Fibroblast of lung (primary cell): Measurements from ENCODE around the gene KCNMA1. TPM values are rescaled to one million over a fixed set of nuclear protein-coding genes. Genes with fewer than 3 reads are reported as not detected.

Experiments used
- DNase-seq, 2 donors: peaks; one replicate each; pipeline versions ENCODE4 v3.0.0 to v3.0.0-alpha.2; 2010; ENCODE audit warnings: low read depth in 2 of 2
- H2AFZ ChIP-seq: 2 replicates; pipeline ENCODE4 v1.5.1; 2012; ENCODE audit warnings: low read length, control low read depth, inconsistent platforms
- H3K27ac ChIP-seq: 2 replicates; pipeline ENCODE4 v1.5.1; 2011; ENCODE audit warnings: low read length, control low read depth; ENCODE audit not compliant: insufficient read depth
- H3K27me3 ChIP-seq: 2 replicates; pipeline ENCODE4 v1.5.1; 2011; ENCODE audit warnings: mild to moderate bottlenecking, low read length; ENCODE audit not compliant: control insufficient read depth, insufficient read depth
- H3K36me3 ChIP-seq: 2 replicates; pipeline ENCODE4 v1.5.1; 2011; ENCODE audit warnings: low read length; ENCODE audit not compliant: control insufficient read depth, insufficient read depth
- H3K4me1 ChIP-seq: 2 replicates; pipeline ENCODE4 v1.5.1; 2011; ENCODE audit warnings: low read length; ENCODE audit not compliant: control insufficient read depth, insufficient read depth; ENCODE audit errors: extremely low read depth
- H3K4me2 ChIP-seq: 2 replicates; pipeline ENCODE4 v1.5.1; 2011; ENCODE audit warnings: low read length, control low read depth; ENCODE audit not compliant: insufficient read depth; ENCODE audit errors: extremely low read depth
- H3K4me3 ChIP-seq, 4 experiments: fragments of 200-600 bp in 1 of 4; sonication (generic) in 1 of 4; replicated peaks in 1 of 4; 2 replicates each; pipeline ENCODE4 v1.5.1; 2011 to 2016; ENCODE audit warnings: low read length in 4 of 4, low read depth in 3 of 4, mild to moderate bottlenecking in 3 of 4, control low read depth in 2 of 4, inconsistent platforms in 1 of 4, mixed read lengths in 1 of 4; ENCODE audit not compliant: insufficient read depth in 1 of 4; ENCODE audit errors: control extremely low read depth in 1 of 4
- H3K79me2 ChIP-seq: 2 replicates; pipeline ENCODE4 v1.5.1; 2012; ENCODE audit warnings: mild to moderate bottlenecking, low read length, inconsistent platforms; ENCODE audit not compliant: control insufficient read depth, insufficient read depth
- H3K9ac ChIP-seq: 2 replicates; pipeline ENCODE4 v1.5.1; 2011; ENCODE audit warnings: mild to moderate bottlenecking, low read length, control low read depth; ENCODE audit not compliant: insufficient read depth
- H3K9me3 ChIP-seq: 2 replicates; pipeline ENCODE4 v1.5.1; 2012; ENCODE audit warnings: low read depth, low read length; ENCODE audit not compliant: control insufficient read depth, insufficient read depth
- H4K20me1 ChIP-seq: 2 replicates; pipeline ENCODE4 v1.5.1; 2011; ENCODE audit warnings: low read length; ENCODE audit not compliant: control insufficient read depth, insufficient read depth; ENCODE audit errors: extremely low read depth
- EZH2 ChIP-seq: IDR thresholded peaks from 2 replicates; pipeline ENCODE4 v1.5.1; 2012; ENCODE audit warnings: low read length, control low read depth, mild to moderate bottlenecking; ENCODE audit errors: missing control alignments
- polyA plus RNA-seq, 2 donors: library from polyadenylated mRNA; depleted of rRNA in 1 of 2; stranded (reverse) in 1 of 2; unstranded in 1 of 2; fragments of >200 nt; gene quantifications; 2 replicates each; pipeline ENCODE4 v1.2.1, GENCODE V29; 2011 to 2012; ENCODE audit warnings: missing spikeins in 1 of 2
- total RNA-seq: library from RNA; depleted of rRNA; stranded (reverse); fragments of >200 nt; gene quantifications from 2 replicates; pipeline ENCODE4 v1.2.1, GENCODE V29; 2014
- TF ChIP-seq, protein P1 (sequence below), 2 donors: IDR thresholded peaks in 1 of 2; conservative IDR thresholded peaks in 1 of 2; 1 replicate in 1 of 2; 2 replicates in 1 of 2; pipeline ENCODE4 v1.5.1; 2011 to 2012; ENCODE audit warnings: low read length in 2 of 2, control low read depth in 1 of 2, inconsistent platforms in 1 of 2, low read depth in 1 of 2, mild to moderate bottlenecking in 1 of 2

Gene KCNMA1
- total and polyA plus RNA-seq, 2 donors (not counting 1 experiment from before 2014, with no cell fraction given): 31.0 to 138 TPM

DNA sequence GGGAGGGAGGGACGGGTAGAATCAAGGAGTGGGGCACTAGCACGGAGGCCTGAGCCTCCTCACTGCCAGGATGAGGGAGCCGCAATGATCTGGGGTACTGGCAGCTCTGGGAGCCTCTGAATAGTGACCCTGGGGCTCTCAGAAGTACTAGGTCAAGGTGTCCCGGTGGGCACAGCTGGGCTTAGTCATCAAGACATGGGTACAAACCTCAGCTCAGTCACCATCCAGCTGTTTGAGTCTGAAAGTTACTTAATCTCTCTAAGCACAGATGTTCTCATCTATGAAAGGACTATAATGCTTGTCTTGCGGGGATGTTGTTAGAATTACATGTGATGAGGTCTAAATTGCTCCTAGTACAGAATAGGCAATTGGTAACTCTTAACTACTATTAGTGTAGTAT lies 276.8 kb downstream of the KCNMA1 start:
- Histone ChIP-seq H3K4me1 (peaks cover 11% of the 10 kb centered on the region), H3K9me3 (no peaks in the 10 kb centered on the region), H2AFZ (no peak overlapping the region), H3K36me3 (no peaks in the 10 kb centered on the region), H3K9ac (no peak overlapping the region), H3K27ac (no peak overlapping the region), H4K20me1 (no peaks in the 10 kb centered on the region), H3K4me3 (no peak overlapping the region), H3K27me3 (no peaks in the 10 kb centered on the region), H3K4me2 (no peak overlapping the region), H3K79me2 (no peaks in the 10 kb centered on the region)
- peak in 1 of 2 donors; percentile 19 for DNase-seq
- TF ChIP-seq EZH2: no peak
- TF ChIP-seq, protein P1, sequence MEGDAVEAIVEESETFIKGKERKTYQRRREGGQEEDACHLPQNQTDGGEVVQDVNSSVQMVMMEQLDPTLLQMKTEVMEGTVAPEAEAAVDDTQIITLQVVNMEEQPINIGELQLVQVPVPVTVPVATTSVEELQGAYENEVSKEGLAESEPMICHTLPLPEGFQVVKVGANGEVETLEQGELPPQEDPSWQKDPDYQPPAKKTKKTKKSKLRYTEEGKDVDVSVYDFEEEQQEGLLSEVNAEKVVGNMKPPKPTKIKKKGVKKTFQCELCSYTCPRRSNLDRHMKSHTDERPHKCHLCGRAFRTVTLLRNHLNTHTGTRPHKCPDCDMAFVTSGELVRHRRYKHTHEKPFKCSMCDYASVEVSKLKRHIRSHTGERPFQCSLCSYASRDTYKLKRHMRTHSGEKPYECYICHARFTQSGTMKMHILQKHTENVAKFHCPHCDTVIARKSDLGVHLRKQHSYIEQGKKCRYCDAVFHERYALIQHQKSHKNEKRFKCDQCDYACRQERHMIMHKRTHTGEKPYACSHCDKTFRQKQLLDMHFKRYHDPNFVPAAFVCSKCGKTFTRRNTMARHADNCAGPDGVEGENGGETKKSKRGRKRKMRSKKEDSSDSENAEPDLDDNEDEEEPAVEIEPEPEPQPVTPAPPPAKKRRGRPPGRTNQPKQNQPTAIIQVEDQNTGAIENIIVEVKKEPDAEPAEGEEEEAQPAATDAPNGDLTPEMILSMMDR (conservative IDR thresholded peaks at IDR 0.05 in 1 of 2, IDR thresholded peaks at IDR 0.05 in 1 of 2; ENCODE audit: low read depth in 1 of 2, low read length in 2 of 2): no peak

DNA sequence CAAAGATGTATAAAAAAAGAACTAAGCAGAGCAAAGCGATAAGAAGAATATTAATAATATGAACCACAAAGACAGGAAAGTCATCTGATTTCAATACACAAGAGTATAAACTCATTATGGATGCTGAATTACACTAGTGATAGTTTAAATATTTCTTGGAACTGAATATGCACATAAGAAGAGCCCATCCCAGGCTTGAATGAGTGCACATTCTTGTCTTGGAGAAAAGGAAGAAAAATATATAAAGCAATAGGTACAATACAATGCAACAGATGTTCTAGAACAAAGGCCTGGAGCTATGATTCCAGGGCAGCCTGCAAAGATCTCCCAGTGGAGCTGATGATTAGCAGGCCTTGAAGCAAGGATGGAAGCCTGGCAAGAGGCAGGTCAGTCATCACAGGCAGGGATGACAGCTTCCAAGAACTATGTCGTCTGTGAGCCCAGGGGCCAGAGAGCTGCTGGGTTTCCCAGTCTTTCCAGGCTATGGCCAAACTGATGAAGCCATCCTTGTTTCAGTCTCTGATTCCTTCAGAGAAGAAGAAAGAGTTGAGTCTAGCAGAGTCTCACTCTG lies 277.6 kb downstream of the KCNMA1 start:
- Histone ChIP-seq H3K27ac (no peak overlapping the region), H3K9ac (no peak overlapping the region), H3K36me3 (no peaks in the 10 kb centered on the region), H2AFZ (no peak overlapping the region), H3K9me3 (no peaks in the 10 kb centered on the region), H4K20me1 (no peaks in the 10 kb centered on the region), H3K4me1 (peaks cover 11% of the 10 kb centered on the region), H3K79me2 (no peaks in the 10 kb centered on the region), H3K4me2 (no peak overlapping the region), H3K27me3 (no peaks in the 10 kb centered on the region), H3K4me3 (no peak overlapping the region)
- TF ChIP-seq, protein P1 (conservative IDR thresholded peaks at IDR 0.05 in 1 of 2, IDR thresholded peaks at IDR 0.05 in 1 of 2; ENCODE audit: low read depth in 1 of 2, low read length in 2 of 2): no peak
- TF ChIP-seq EZH2: no peak
- DNase-seq: no peak

DNA sequence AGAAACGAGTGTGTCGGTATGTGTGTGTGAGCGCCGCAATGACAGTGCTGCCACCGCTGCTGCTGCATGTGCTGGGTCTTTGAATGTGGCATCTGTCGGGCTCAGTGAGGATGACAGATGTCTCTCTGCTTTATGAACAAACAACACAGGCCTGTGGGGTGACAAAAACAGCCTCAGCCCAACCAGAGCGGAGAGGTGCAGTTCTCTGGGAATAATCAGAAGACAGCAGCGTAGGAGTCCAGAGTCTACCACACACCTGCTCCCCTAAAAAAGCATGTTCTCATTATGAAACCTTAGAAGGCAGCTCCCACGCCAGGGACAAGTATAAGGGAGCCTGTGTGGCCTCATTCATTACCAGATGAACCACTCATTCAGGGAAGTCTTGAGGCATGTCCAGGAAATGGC lies 278.3 kb downstream of the KCNMA1 start:
- H4K20me1 ChIP-seq: no peaks in the 10 kb centered on the region
- H3K9me3 ChIP-seq: no peaks in the 10 kb centered on the region
- DNase-seq: no peak
- no peak for TF ChIP-seq EZH2
- TF ChIP-seq, protein P1 (conservative IDR thresholded peaks at IDR 0.05 in 1 of 2, IDR thresholded peaks at IDR 0.05 in 1 of 2; ENCODE audit: low read depth in 1 of 2, low read length in 2 of 2): no peak
- no peak overlapping the region for H3K9ac ChIP-seq
- H3K4me1 ChIP-seq: peaks cover 11% of the 10 kb centered on the region
- no peak overlapping the region for H3K27ac ChIP-seq
- no peaks in the 10 kb centered on the region for H3K36me3 ChIP-seq
- no peak overlapping the region for H3K4me3 ChIP-seq
- no peaks in the 10 kb centered on the region for H3K79me2 ChIP-seq
- H3K4me2 ChIP-seq: no peak overlapping the region
- H3K27me3 ChIP-seq: no peaks in the 10 kb centered on the region
- H2AFZ ChIP-seq: no peak overlapping the region
